DMS53 (cell line): ENCODE data around the gene CARHSP1.
A peak's percentile ranks its signal among the peaks of the same experiment; 100 is the strongest.
"Not testable (repeated sequence)": the region's sequence is repeated elsewhere in the genome, so short reads cannot be mapped to it uniquely, and the experiment has no call there.

ENCODE experiments used
- DNase-seq: peaks from one replicate; lab custom pipeline; 2025; lab: John Stamatoyannopoulos, UW

CARHSP1 gene

DNA sequence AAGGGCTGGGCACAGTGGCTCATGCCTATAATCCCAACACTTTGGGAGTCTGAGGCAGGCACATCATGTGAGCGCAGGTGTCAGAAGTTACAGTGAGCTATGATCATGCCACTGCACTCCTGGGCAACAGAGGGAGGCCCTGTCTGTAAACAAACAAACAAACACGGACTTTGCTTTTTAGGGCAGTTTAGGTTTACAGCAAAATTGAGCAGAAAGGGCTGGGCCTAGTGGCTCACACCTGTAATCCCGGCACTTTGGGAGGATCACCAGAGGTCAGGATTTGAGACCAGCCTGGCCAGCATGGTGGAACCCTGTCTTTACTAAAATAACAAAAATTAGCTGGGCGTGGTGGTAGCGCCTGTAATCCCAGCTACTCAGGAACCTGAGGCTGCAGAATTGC is 3.3 kb upstream of the CARHSP1 start:
- no peak for DNase-seq

DNA sequence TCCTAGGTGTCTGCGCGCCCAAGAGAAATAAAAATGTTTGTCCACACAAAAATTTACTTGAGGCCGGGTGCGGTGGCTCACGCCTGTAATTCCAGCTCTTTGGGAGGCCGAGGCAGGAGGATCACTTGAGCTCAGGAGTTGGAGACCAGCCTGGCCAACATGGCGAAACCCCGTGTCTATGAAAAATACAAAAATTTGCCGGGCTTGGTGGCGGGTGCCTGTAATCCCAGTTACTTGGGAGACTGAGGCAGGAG is 1.1 kb upstream of the CARHSP1 start:
- DNase-seq = not testable (repeated sequence)

DNA sequence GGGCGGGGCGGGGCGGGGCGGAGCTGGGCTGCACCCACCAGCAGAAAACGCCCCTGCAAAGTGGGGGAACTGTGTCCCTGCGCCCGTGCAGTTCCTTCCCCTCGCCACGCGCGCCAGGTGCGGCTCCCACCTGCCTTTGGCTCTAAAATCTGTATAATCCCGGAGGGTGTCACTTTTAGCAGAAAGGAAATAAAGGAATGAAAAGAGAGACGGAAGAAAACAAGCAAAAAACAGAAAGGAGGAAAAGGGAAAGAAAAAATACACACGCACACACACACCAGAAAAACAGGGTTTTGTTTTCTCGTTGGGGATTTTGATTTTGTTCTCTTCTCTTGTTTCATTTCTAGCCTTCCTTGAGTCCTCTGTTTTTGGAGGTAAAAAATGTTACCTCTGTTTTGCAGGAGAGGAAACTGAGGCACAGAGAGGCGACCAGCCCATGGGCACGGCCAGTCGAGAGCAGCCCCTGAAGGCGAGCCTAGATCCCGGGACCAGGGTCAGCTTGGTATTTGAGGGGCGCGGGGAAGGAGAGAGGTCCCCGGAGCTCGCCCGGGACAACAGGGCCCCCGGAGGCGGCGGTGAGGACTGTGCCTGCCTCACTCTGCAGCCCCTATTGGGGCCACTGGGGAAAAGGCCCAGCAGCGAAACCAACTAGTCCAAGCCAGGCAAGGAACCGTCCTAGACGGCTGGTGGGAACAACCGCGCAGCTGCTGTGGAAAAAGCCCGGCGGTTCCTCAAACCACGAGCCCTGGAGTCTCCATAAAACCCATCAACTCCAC is 594 bp upstream of the CARHSP1 start:
- no peak for DNase-seq

DNA sequence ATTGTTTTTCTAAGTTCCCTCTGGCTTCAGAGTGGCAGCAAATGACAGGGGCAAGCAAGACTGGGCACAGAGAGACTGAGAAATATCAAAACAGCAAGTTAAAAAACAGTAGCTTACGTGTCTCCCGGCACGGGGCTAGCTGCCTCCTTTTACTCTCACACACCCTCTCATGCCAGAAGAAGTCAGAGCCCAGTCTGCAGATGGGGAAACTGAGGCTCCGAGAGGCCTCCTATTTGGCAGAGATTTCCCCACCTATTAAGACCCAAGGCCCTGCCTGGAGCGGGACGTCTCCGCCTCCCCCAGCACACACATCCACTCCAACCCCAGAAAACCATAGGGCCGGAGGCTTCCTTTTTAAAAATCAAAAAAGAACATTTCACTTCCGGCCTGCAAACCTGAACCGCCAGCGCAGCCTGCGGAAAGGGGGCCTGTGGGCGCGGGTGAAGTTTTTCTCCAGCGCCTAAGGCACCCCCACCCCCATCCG is 832 bp downstream of the CARHSP1 start:
- peak; percentile 43 for DNase-seq

DNA sequence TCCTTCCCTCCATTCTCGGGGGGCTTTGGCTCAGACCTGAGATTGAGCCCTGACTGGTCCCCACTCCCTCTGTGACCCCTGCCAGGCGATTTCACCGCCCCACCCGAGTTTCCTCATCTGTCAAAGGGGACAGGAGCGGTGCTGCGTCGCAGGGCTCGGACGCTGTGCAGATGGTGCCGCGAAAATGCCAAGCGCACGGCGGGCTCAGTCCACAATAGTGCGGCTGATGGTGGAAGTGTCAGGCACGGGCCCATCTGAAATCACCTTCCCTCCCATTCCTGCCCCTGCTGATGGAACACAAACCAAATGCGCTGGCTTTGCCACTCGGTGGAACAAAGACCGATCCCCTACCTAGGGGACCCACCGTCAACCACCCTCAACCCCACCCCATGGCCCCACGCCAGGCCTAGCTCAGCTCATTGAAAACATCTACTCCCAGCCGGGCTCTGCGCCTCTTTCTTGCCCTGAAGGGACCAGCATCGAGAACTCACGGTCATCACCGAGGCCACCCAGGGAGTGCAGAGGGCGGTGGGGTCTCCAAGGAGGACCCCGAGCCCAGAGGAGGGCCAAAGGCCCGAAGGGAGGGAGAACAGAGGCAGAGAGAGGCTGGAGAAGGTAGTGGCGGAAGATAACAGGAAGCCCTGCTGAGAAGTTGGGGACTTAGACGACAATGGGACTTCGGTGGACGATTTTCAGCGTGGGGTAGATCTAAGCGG is 1.4 kb downstream of the CARHSP1 start:
- peak; percentile 35 for DNase-seq

DNA sequence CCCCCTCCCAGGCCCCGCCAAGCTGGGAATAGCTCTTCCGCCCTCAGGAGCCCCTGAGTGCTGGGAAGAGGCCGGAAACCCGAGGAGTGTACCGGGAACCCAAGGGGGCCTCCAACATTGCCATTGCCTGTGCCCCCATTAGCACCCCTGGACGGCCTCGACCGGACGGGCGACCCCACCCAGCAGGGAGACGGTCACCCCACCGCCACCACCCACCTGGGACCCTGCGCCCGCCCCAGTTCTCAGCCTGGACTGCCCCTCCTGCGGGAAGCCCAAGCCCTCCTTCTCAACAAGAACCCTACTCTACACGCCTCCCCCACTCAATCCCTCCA is 2.0 kb downstream of the CARHSP1 start:
- no peak for DNase-seq

DNA sequence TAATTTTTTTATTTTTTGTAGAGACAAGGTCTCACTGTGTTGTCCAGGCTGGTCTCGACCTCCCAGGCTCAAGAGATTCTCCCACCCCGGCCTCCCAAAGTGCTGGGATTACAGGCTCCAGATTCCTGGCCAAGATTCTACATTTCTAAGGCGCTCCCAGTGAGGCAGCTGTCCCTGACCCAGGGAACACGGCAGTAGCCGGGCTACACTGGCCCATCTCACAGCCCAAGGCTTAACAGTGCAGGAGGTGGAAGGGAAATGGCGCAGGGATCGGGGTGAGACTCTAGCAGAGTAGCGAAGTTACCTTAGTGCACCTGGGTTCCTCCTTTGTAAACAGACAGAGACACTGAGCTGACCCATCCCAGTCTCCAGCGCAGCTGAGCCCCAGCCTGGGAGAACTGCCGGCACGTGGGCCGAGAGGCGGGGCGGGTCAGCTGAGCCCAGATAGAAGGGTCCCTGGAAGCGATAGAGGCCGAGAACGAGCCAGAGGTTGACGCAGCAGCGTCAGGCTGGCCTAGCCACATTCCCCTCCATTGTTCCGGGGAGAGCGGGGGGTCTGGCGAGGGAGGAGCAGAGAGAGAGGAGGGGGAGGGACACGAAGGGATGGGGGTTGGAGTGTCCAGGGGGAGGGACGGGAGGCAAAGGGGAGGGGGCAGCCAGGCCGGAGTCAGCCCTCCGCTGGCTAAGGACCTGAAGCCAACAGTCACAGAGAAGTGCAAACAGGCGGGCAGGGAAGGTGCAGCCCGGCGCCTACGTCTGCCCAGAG is 2.5 kb downstream of the CARHSP1 start:
- DNase-seq = no peak

DNA sequence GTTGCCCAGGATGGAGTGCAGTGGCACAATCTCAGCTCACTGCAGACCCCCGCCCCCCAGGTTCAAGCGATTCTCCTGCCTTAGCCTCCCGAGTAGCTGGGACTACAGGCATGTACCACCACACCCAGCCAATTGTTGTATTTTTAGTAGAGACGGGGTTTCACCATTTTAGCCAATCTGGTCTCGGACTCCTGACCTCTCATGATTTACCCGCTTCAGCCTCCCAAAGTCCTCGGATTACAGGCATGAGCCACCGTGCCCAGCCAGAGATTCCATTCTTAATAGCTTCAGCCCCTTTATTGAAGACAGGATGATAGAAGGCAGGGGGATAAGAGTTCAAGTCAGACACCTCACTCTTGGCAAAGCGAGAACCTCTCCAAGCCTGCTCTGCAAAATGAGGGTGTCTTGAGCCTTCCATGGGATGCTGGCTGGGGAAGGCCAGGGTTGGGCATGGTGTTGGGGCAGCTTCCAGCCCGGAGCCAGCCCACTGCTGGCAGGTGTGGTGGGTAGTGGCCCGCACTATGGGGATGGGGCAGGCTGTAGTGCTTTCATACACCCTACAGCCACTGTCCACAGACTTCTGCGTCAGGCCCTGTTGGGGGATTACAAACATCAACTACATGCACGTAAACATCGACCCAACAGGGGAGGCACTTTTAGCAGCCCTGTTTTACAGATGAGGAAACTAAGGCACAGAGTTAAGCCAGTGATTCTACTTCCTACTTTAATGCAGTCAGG is 3.5 kb downstream of the CARHSP1 start:
- no peak for DNase-seq

DNA sequence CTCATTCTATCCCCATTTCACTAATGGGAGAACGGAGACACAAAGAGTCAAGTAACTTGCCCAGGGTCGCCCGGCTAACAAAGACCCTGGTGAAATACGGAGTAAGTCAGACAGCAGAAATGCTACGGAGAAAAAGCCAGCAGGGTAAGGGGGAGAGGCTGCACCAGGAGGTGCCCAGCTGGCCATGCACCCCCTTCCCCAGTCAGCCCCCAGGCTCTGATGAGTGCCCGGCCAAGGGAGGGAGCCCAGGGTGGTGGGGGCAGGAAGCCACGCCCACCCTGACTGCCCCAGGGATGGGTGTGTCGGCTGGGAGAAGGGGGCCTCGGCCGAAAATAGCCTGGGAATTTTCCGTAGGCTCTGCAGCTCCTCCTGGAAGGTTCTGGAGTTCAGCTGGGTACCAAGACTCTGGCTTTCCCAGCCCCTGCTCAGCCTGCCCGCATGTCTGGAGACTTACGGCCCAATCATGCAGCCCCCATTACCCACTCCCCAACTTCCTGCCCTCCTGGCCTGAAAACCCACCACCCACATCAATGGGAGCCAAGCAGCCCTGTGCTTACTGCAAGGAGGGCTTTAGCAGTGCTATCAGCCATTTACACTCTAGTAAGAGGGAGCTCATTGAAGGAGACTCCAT is 4.2 kb downstream of the CARHSP1 start:
- no peak for DNase-seq

DNA sequence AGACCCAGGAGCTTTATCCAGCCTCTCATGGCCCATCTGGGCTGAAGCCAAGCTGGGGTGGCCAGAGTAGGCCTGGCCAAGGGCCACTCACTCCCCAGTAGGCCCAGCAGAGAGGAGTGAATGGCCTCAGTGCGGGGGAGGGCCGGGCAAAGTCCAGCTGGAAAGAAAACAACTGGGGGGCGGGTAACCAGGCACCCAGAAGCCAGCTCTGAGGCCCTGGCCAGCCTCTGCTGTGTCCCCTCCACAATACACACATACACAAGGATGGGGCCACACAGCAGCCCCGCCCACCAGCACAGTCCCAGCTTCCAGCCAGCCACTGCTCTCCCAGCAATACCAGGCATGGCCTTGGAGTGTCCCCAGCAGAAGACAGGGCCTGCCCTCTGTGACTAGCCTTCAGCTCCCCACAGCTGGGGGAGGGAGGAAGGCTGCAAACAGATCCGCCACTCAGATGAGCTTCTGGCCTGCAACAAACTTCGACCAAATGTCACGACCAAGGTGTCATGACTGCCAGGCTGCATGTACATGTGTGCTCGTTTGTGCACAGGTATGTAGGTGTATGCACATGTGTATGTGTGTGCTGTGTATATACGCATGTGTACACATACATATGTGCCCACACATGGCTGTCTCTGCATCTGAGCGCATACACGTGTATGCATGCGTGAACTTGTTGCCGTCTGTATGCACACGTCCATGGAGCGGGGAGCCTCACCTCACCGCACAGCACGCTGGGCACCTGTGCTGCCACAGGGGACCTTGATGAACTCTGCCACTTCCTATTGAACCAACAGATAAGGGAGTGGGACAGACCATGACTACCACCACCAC is 5.0 kb downstream of the CARHSP1 start:
- peak; percentile 70 for DNase-seq

DNA sequence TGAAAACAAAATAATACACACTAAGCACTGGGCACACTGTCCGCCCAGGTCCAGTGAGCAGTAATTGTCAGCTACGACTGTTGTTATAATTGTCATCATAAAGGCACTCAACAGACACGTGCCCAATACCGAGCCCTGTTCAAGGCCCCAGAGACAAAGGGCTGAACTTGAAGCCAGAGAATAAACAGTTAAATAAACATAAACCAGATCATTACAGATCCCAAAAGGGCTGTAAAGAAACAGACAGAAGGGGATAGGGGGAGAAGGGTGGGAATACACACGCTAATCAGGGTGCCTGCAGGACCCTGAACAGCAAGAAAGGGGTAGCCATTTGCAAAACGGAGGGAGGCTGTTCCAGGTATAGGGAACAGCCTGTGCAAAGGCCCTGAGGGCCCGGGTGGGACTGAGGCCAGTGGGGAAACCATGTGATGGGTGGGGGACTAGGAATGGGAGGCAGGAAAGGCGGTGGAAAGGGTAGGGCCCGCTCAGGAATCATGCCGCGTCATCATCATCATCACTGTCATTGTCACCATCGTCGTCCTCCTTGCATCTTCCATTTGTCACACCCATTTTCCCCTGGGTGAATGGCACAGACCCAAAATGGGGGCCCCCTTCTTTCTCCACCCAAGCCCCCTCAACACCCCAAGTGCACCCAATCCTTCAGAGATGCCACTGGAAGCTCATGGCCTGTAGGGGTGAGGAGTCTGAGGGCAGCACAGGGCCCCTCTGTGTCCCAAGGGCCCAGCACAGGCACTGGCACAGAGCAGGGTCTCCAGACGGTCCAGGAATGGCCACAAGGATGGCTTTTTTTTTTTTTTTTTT is 6.3 kb downstream of the CARHSP1 start:
- DNase-seq = no peak

DNA sequence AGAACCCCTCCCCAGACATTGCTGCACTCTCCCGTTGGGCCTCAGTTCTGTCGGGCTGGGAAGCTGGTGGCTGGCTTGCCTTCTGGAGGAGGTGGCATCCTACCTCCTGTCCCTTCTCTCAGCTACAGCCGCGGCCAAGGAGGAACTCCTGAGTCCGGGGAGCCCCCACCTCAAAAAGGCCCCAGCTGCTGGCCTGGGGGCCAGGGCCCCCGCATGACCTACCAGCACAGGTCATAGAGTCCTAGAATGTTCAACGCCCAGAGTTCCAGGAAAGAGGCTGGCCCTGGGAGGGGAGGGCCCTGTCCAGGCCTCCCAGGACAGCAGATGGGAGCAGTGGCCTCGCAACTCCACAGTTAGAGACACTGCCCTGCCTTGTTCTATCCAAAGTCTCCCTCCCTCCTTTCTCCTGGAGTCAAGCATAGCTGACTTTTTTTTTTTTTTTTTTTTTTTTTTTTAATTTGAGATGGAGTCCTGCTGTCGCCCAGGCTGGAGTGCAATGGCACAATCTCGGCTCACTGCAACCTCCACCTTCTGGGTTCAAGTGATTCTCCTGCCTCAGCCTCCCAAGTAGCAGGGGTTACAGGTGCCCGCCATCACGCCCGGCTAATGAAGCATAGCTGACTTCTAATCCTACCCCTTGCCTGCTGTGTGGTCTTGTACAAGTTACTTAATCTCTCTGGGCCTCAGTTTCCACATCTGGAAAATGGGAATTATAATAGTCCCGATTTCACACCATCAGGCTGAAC is 7.1 kb downstream of the CARHSP1 start:
- peak; percentile 23 for DNase-seq

DNA sequence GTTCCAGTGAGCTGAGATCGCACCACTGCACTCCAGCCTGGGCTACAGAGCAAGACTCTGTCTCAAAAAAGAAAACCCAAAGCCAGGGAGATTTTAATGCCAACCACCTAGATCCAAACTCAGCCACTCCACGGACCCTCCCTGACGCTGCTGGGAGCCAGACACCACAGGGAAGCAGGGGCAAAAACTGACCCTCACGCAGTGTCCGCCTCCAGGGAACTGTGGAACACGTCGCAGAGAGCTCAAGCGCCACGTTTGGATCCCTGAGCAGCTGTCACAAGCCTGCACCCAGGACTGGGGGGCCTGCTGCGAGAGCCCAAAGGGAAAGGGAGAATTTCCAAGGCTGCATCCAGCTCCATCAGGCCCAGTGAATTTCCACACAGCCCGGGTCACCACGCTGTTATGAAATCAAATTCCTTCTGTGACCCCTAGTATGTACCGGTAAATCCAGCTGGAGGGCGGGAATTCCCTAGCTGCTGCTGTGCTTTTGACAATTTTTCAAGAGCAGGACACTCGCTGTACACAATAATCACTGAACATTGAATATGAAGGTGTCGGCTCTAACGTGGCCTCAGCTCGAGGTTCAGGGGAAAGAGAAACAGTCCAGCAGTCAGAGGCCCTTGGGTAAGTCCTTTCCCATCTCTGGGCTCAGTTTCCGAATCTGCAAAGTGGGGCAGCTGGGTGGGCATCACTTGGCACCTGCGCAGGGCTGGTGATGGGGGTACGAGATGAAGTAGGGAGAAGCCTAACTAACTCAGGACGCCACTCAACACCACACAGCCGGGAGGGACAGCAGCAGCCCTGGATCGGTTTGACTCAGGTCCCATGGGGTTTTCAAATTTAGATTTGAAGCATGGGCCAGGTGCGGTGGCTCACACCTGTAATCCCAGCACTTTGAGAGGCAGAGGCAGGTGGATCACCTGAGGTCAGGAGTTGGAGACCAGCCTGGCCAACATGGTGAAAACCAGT is 8.6 kb downstream of the CARHSP1 start:
- no peak for DNase-seq

DNA sequence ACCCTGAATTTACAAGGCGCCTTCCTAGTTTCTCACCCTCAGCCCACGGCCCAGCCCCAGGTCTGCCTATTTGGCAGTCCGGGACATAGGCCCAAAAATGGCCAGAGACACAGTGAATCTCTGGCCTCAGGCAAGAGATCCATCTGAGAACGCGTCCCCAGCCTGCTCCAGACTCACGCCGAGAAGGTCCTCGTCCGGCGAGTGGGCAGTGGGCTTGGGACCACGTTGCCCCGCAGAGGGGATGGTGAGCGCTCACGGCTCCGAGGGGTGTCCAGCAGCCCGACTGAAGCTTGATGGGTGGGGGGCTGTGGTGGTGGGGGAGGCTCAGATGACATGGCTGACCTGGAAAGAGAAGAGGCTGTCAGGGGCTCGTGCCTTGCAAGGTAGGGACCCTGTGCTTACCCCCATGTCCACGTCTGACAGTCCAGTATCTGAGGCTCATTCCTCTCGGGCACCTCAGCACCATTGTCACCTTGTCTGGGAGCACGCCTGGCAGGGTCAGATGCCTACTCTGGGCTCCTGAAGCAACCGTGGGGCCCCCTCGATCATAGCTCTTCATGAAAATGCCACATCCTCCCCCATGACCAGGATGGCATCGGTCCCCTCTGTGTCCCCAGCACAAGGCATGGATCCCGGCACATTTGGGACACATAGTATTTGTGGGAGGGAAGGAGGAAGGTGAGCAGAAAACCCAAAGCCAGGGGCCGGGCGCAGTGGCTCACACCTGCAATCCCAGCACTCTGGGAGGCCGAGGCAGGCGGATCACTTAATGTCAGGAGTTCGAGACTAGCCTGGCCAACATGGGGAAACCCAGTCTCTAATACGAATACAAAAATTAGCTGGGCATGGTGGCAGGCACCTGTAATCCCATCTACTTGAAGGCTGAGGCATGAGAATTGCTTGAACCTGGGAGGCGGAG is 9.6 kb downstream of the CARHSP1 start:
- DNase-seq = no peak

DNA sequence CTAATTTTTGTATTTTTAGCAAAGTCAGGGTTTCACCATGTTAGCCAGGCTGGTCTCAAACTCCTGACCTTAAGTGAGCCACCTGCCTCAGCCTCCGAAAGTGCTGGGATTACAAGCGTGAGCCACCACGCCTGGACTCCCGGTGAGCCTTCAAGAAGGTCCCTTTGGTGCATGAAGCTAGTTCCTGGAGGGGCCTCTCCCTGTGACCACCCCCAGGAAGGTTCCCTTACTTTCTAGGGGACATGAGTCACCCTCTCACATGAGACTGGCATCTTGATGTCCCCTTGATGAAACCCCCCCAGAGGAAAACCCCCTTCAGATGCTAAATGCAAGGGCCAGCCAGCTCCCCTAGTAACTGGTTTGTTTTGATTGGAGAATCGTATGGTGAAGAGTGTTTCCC is 12.8 kb downstream of the CARHSP1 start:
- DNase-seq = no peak

DNA sequence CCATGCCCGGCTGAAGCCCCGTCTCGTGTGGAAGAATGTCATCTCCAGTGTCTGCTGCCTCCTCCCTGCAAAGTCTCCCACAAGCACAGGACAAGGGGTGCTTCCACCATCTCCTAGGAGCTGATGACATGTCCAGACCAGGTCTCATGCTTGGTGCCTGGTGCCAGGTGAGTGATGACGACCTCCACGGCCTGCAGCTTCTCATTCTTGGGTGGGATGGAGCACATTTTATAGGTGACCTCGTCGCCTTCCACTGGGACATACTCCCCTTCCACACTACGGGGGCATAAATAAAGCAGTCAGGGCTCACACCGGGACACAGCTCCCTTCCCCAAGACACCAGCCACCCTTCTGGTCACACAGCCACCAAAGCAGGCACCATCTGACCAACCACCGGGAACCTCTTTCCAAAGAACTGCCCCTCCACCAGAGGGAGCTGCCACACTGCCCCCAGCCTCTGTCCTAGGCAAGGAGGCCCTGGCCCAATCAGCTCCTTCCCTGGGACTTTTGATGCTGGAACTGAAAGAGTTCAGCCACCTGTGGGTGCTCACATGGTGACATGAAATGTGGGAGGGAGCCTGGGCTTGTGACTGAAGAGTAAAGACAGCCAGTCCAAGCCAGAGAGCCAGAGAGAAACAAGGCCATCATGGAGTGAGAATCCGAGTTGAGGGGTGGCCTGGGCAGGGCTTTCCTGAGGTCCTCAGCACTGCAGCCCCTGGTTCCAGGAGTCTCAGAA is 13.6 kb downstream of the CARHSP1 start:
- DNase-seq = peak; percentile 23
